ENCODE measurements around the gene GPC6.
A peak's percentile ranks its signal among the peaks of the same experiment; 100 is the strongest.
"Not testable (repeated sequence)": the region's sequence is repeated elsewhere in the genome, so short reads cannot be mapped to it uniquely, and the experiment has no call there.

The GPC6 gene

GRCh38 chr13:93472814-93473296 lies 246.2 kb downstream of the GPC6 start:
- in situ Hi-C loops (cut with HindIII; ENCODE audit: low sequenced_read_pairs): no loop called here
- no peak for TF ChIP-seq CTCF (IDR thresholded peaks at IDR 0.05; ENCODE audit: low read depth, low read length)
- DNase-seq (ENCODE audit: low read depth, low spot score): no peak
- no peak overlapping the region for H3K4me3 ChIP-seq (ENCODE audit: low read depth, low read length)

GRCh38 chr13:93473441-93474270 lies 247.0 kb downstream of the GPC6 start:
- no peak for TF ChIP-seq CTCF (IDR thresholded peaks at IDR 0.05; ENCODE audit: low read depth, low read length)
- DNase-seq (ENCODE audit: low read depth, low spot score): no peak
- no peak overlapping the region for H3K4me3 ChIP-seq (ENCODE audit: low read depth, low read length)
- in situ Hi-C loops (cut with HindIII; ENCODE audit: low sequenced_read_pairs): no loop called here

GRCh38 chr13:93476175-93476574 lies 249.6 kb downstream of the GPC6 start:
- no peak overlapping the region for H3K4me3 ChIP-seq (ENCODE audit: low read depth, low read length)
- in situ Hi-C loops (cut with HindIII; ENCODE audit: low sequenced_read_pairs): no loop called here
- TF ChIP-seq CTCF (IDR thresholded peaks at IDR 0.05; ENCODE audit: low read depth, low read length): no peak
- DNase-seq (ENCODE audit: low read depth, low spot score): peak; percentile 77

- H3K4me3 ChIP-seq (ENCODE audit: low read depth, low read length): no peak overlapping the region
- in situ Hi-C loops (cut with HindIII; ENCODE audit: low sequenced_read_pairs): no loop called here
- no peak for DNase-seq (ENCODE audit: low read depth, low spot score)
- no peak for TF ChIP-seq CTCF (IDR thresholded peaks at IDR 0.05; ENCODE audit: low read depth, low read length)
Measured at GRCh38 chr13:93477238-93477637, 250.6 kb downstream of the GPC6 start.

- DNase-seq (ENCODE audit: low read depth, low spot score): no peak
- no peak overlapping the region for H3K4me3 ChIP-seq (ENCODE audit: low read depth, low read length)
- in situ Hi-C loops (cut with HindIII; ENCODE audit: low sequenced_read_pairs): no loop called here
- no peak for TF ChIP-seq CTCF (IDR thresholded peaks at IDR 0.05; ENCODE audit: low read depth, low read length)
Measured at GRCh38 chr13:93480553-93481106, 254.0 kb downstream of the GPC6 start.

- in situ Hi-C loops (cut with HindIII; ENCODE audit: low sequenced_read_pairs): not testable (repeated sequence)
Measured at GRCh38 chr13:93496117-93496516, 269.5 kb downstream of the GPC6 start.

GRCh38 chr13:93496985-93497673 lies 270.5 kb downstream of the GPC6 start:
- H3K4me3 ChIP-seq (ENCODE audit: low read depth, low read length): no peak overlapping the region
- no peak for TF ChIP-seq CTCF (IDR thresholded peaks at IDR 0.05; ENCODE audit: low read depth, low read length)
- in situ Hi-C loops (cut with HindIII; ENCODE audit: low sequenced_read_pairs): no loop called here
- DNase-seq (ENCODE audit: low read depth, low spot score): no peak

More at GRCh38 chr13:93496117-93496516, 269.5 kb downstream of the GPC6 start:
- not testable (repeated sequence) for DNase-seq (ENCODE audit: low read depth, low spot score); H3K4me3 ChIP-seq (ENCODE audit: low read depth, low read length)
